GM08714 (cell line): ENCODE results near the gene CBFA2T2.
A peak's percentile ranks its signal among the peaks of the same experiment; 100 is the strongest.
"Not testable (repeated sequence)": the region's sequence is repeated elsewhere in the genome, so short reads cannot be mapped to it uniquely, and the experiment has no call there.

Source experiments
- H3K4me3 ChIP-seq: fragments of 200-500 bp; sonication (Bioruptor generic); 2 replicates; pipeline ENCODE4 v1.5.1; 2014; ENCODE audit warnings: mild to moderate bottlenecking, low read length, inconsistent platforms
- ZNF274 ChIP-seq: IDR thresholded peaks from 2 replicates; pipeline ENCODE4 v1.6.1; 2012; ENCODE audit warnings: mild to moderate bottlenecking, low read depth, low read length

CBFA2T2 gene

DNA sequence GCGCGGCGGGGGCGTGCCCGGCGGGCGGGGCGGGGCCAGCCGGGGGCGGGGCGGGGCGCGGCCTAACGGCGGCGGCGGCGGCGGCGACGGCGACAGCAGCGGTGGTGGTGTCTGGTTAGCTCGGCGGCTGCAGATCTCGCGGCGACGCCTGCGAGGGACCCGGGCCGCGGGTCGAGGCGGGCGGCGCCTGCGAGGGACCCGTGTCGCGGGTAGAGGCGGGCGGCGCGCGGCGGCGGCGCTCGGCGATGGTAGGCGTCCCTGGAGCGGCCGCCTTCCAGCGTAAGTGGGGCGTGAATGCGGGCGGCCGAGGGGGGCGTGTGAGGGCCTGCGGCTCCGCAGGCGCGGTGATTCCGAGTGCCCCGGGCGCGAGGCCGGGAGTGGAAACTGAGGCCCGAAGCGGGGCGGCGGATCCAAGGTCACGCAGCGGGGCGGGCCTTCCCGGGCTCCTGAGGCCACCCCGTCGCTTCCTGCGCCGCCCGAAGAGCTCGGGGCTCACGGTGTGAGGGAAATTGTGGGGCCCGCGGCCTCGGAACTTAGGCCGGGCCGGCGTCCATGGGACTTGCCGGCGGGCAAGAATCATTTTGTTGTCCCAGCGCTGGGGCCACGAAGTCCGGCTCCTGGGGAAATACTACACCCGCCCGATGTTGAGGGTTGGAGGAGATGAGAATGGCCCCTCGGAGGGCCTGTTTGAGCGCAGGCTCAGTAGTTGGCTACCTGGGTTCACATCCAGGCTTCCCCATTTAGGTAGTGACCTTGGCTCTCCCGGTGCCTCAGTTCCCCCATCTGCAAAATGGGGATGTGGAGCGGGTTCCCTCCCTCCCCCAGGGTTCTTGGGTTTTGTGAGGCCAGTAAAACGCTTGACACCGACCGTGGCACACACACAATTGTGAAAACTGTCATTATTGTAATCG lies at the start of gene CBFA2T2:
TSS of gene CBFA2T2 (plus strand) at position 74 of the 911 bp plus-strand sequence. CDS start at position 246, 172 bp downstream.
- TF ChIP-seq ZNF274: no peak
- H3K4me3 ChIP-seq: peak within 1 kb of the TSS; percentile 75

DNA sequence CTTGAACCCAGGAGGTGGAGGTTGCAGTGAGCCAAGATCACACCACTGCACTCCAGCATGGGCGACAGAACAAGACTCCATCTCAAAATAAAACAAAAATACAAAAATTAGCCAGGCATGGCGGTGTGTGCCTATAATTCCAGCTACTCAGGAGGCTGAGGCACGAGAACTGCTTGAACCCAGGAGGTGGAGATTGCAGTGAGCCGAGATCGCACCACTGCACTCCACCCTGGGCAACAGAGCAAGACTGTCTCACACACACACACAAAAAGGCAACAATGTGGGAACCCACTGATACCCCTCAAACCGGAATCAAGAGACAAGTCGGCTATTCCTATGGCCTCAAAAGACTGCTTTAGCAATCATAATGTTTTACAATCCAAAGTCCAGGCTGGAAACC lies 49.3 kb upstream of the CBFA2T2 start:
- H3K4me3 ChIP-seq: not testable (repeated sequence)

DNA sequence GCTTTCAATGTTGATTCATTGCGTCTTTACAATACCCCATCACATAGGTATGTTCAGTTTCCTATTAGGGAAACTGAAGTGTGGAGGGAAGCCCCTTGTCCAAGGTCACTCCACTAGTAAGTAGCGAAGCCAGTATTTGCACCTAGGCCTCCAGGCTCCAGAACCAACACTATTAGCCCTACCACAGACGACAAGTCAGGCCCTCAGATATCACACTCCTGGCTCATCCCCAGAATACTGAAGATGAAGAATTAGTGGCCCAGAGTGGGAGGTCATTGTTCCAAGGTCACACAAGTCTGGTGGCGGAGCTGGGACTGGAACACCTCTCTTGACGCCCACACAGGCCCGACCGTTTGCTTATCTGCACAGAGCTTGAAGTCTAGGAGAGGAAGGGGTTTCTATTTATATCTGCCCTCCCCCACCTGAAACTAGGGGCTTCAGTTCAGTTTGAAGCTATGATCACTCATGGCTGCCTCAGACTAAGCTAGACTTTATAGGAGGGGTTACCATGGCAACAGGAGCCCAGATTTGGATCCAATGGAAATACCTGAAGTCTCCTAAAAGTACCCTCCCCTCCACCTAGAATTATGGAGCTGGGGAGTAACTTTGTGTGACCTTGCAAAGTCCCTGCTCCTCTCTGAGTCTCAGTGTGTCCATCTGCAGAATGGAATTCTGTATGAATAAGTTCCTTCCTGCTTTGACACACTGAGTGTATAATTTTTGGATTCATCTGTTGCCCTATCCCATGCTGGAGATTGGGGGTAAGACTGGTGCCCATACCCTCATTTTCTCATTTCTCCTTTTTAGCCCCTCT lies 48.5 kb upstream of the CBFA2T2 start:
- H3K4me3 ChIP-seq: no peak overlapping the region
- no peak for TF ChIP-seq ZNF274

GRCh38 chr20:33442136-33443005 lies 47.5 kb upstream of the CBFA2T2 start:
- no peak for TF ChIP-seq ZNF274
- H3K4me3 ChIP-seq: no peak overlapping the region

DNA sequence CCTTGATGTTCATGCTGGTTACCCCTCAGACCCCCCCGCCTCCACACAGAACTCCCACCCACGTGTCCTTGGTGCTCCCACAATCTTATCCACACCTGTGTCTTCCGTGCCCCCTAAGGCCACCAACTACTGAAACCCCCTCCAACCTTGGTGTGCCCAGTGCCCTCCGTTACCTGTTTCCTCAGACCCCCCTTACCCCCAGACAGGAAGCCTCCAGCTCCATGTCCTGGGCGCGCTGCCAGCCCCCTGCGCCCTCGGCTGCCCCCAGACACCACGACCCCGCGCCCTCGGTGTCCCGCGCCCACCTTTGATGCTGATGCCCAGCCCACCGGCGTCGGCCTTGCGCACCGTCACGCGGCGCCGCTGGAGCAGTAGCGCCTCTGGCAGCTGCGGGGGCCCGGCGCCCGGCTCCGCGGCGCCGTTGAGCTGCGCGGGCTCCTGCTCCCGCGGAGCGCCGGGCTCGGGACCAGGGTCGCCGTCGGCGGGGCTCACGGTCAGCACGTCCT lies 46.8 kb upstream of the CBFA2T2 start:
- TF ChIP-seq ZNF274: no peak
- H3K4me3 ChIP-seq: peak overlapping the region; percentile 72; the same call in 1 of the 2 replicates

DNA sequence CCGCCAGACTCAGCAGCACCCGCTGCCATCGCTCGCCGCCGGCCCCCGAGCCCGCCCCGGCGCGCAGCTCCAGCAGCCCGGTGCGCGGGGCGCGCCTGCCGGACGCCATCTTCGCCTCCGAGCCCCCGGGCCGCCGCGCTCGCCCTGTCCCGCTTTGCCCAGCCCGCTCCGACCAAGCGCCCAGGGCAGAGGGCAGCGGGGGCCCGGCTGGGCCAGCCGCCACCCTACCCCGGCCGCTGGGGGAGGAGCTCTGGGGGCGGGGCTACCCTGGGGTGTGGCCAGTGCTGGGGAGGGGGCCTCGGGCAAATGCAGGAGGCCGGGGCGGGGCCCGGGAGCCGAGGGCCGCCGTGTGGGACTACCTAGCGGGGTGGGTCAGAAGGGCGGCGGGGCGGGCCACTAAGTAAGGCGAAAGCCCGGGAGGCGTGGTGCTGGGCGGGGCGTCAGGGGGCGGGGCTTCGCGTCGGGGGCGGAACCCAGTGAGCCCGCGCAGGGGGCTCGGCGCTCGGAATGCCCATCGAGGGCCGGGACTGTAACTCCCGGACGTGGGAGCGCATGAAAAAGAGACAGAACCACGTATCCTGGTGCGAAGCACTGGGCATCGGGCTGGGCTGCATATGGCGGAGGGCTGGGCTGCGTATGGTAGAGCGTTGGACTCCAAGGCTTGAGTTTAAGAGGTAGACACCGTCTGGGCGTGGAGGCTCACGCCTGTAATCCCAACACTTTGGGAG lies 46.2 kb upstream of the CBFA2T2 start, which contains the start of gene SNTA1:
TSS of gene SNTA1 (minus strand) at position 252 of the 728 bp plus-strand sequence. CDS start at position 109, 143 bp downstream.
- no peak for TF ChIP-seq ZNF274
- H3K4me3 ChIP-seq: peak within 1 kb of the TSS; percentile 72

DNA sequence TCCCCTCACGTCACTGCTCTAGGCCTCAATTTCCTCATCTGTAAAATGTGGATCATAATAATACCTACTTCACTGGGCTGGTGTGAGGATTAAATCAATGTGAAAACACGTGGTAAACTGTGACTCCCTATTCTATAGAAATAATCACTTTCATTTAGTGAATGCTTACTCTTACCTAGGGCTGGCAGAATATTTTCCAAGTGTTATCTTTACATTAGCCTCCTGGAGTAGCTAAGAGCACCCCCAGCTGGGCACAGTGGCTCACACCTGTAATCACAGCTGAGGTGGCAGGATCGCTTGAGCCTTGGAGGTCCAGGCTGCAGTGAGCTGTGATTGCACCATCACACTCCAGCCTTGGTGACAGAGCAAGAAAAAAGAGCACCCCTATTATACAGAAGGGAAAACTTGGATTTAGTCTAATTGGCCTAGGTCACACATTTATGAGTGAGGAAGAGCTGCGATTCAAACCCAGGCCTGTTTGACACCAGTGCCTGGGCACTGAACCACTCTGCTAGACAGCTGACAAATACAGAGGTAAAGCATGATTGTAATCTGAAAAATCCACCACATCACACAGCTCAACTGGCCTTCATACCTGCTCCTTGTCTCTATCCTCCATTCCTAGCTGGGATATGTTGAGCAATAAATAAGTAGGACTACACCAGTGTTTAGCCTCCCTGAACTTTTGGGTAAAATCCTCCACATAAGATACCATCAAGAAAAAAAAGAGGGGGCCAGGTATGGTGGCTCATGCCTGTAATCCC lies 44.9 kb upstream of the CBFA2T2 start:
- TF ChIP-seq ZNF274: no peak

DNA sequence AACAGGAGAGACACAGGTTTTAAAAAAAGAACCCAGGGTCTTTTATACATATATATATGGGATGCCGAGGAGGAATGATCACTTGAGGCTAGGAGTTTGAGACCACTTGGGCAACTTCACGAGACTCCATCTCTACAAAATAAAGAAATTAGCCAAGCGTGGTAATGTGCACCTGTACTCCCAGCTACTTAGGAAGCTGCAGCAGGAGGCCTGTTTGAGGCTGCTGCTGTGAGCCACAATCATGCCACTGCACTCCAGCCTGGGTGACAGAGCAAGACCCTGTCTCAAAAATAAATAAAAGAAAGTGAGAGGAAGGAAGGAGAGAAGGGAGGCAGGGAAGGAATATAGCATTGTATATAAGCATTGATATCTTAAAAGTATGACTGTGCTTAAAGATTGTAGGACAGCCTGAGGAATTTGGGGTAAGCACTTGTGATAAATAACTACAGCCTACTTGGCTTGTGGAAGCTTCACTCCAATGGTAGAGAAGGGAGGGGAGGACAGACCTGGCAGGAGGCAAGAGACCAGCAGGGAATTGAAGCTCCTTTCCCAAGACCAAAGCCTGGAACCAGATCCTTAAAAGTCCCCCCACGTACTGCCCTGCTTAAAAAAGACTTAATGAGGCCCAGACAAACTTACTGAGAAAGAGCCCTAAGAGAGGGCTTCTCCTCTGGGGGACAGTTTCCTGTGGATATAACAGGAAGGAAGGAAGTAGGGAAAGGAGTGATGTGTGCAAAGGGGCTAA lies 43.8 kb upstream of the CBFA2T2 start:
- TF ChIP-seq ZNF274: no peak
- no peak overlapping the region for H3K4me3 ChIP-seq

More for the DNA sequence above, 44.9 kb upstream of the CBFA2T2 start:
- H3K4me3 ChIP-seq: peak overlapping the region; percentile 72; the same call in 1 of the 2 replicates

- no peak overlapping the region for H3K4me3 ChIP-seq
- no peak for TF ChIP-seq ZNF274
Measured at GRCh38 chr20:33450867-33451266, 39.0 kb upstream of the CBFA2T2 start.

GRCh38 chr20:33456916-33457642 lies 32.8 kb upstream of the CBFA2T2 start:
- not testable (repeated sequence) for H3K4me3 ChIP-seq

GRCh38 chr20:33459599-33459998 lies 30.3 kb upstream of the CBFA2T2 start:
- no peak overlapping the region for H3K4me3 ChIP-seq
- TF ChIP-seq ZNF274: no peak

DNA sequence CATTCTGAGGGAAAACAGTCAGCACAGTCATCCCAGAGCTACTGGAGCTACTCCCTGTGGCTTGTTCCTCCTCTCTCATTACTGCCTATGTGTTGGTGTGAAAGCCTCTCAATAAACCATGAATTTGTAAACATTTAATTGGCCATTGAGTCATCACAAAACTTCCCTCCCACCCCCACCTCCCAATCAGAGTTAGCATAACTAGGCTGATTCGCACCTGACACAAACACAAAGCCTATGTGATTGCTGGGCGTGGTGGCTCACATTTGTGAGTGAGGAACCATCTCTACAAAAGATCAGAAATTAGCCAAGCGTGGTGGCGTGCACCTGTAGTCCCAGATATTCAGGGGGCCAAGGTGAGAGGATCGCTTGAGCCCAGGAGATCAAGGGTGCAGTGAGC lies 29.2 kb upstream of the CBFA2T2 start:
- no peak for TF ChIP-seq ZNF274
- no peak overlapping the region for H3K4me3 ChIP-seq
